C4-2B (cell line): ENCODE results near the gene GP5.

ENCODE experiments used
- H3K27ac ChIP-seq: fragments of 450-650 bp; 2 replicates; pipeline ENCODE4 v1.5.1; 2017
- CTCF ChIP-seq: fragments of 450-650 bp; conservative IDR thresholded peaks from 2 replicates; pipeline ENCODE4 v1.5.1; 2017; ENCODE audit warnings: mild to moderate bottlenecking
- ZFX ChIP-seq: fragments of 450-650 bp; IDR thresholded peaks from 2 replicates; pipeline ENCODE4 v1.6.1; 2017

GP5 gene

DNA sequence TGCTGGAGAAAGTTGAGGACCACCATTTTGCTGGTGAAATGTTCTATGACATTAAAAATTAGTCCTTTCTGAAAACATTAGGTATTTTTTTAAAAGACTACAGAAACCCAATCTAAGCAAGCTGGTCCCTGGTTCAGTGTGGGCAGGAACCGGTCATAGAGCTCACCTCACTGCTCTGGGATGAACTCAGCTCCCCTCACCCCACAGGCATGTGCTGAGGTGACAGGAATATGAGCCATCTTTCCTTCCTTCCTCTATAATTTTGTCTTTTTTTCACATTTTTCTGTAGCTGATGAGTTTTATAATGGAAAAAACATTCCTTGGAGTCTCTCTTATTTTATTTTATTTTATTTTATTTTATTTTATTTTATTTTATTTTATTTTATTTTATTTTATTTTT is 21.4 kb downstream of the GP5 start:
- no peak overlapping the region for H3K27ac ChIP-seq
- no peak for TF ChIP-seq ZFX

- H3K27ac ChIP-seq: no peak overlapping the region
- TF ChIP-seq CTCF: no peak
- TF ChIP-seq ZFX: no peak
These were observed 22.9 kb downstream of the GP5 start for GRCh38 chr3:194376241-194376560.

DNA sequence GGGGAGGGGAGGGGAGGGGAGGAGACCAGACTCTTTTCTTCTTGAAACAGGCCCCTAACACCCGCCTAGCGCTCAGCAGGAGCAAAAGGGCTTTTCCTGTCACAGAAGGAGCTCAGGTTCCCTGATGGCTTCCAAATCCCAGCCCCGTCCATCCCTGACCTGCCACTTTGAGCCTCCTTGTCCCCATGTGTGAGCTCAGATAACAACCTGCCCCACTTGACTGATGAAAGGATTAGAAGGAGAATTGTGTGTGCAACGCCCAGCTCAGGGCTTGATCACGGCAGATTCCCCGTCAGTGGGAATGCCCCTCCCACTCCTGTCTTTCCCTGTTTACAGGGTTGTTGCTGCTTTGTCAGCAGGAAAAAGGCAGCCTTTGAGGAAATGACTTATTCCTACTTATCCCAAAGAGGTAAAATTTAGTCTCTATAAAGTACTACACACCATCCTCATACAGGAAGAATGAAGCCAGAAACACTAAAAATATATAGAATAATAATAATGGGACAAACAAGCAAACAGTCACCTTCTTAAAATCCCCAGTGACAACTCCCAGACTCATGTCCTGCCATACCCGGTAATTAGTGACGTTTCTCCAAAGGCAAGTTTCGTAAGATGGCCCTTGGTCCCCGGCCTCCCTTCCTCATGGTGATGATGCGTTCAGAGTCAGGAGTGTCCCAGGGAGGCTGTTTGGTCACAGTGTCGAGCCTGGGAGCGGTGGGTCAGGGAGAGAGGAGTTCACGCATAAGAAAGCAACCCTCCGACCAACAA is 23.4 kb downstream of the GP5 start:
- TF ChIP-seq CTCF (no peak), ZFX (no peak)
- H3K27ac ChIP-seq: no peak overlapping the region

GRCh38 chr3:194374935-194375334 is 24.1 kb downstream of the GP5 start:
- no peak for TF ChIP-seq ZFX
- no peak for TF ChIP-seq CTCF
- no peak overlapping the region for H3K27ac ChIP-seq

DNA sequence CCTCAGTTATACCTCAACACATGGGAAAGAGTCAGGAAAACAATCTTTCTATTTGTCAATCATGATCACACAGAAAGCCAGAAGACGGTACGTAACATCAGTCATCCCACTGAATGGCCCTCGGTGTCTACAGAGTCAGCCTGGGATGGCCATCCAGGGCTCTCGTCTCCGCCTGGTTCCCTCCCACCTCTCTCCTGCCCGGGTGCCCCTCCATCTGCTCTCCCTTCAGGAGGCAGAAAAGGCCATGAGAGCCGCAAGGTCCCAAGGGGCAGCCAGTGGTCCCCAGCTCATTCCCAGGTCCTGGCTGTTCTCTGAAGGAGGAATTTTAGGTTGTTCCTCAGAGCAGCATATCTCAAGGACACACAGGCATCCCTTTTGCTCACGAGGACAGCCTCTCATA is 25.2 kb downstream of the GP5 start:
- TF ChIP-seq ZFX (no peak), CTCF (no peak)
- H3K27ac ChIP-seq: no peak overlapping the region

DNA sequence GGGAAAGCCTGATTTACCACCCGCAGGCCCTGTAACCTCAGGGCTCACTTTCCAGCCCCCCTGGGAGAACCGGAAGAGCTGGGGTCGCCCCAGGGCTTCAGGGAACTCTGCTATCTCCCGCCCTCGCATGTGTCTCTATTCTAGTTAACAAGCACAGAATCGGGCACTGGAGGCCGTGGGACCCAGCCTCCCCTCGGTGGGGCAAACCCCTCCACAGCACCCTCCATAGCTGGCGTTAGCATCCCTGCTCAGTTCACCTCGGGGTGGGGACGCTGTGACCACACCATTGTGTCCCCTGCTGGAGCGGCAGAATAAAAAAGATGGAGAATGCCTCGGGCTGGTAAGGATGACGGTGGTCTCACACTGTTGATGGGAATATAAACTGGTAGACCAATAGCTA is 26.0 kb downstream of the GP5 start:
- no peak for TF ChIP-seq ZFX
- no peak for TF ChIP-seq CTCF
- no peak overlapping the region for H3K27ac ChIP-seq

GRCh38 chr3:194370753-194371152 is 28.3 kb downstream of the GP5 start:
- TF ChIP-seq ZFX: no peak
- H3K27ac ChIP-seq: no peak overlapping the region

DNA sequence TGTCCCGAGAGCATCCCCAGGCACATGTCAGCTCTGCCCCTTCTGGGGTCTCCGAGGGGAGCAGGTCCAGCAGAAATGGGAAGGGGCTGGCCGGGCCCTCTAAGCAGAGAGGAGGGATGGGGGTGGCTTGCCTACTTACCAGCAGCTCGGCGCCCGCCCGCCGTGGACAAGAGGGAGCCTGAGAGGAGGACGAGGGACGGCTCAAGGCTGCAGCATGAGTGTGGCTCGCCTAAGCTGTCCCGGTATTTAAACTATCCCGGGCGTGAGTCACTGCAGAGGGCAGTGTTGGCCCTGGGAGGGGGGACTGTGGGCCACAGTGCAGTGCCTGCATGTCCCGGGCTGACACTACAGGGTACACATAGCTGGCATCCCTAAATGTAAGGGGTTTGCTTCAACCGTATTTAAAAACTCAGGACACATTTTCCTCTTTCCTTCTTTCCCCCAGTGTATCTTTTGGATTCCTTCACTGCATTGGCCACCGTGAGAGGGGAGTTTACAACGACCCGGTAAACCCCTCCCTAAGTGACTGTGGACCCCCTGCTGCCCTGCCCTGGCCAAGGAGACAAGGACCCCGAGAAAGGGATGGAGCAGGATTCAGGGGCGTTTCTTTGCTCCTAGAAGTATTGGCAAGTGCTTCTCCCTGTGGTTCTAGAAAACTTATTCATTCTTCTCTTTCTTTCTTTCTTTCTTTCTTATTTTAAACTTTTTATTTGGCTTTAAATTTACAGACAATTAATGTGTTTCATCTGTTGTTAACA is 29.4 kb downstream of the GP5 start, which contains the start of gene LRRC15:
TSS of gene LRRC15 (minus strand) at position 222 of the 758 bp plus-strand sequence. CDS start 8,700 bp downstream, outside the sequence.
- no peak within 1 kb of the TSS for H3K27ac ChIP-seq
- no peak for TF ChIP-seq CTCF
- no peak for TF ChIP-seq ZFX
